Astrocyte (in vitro differentiated cells and primary cell): ENCODE results near the gene ENTREP1. TPM values are rescaled to one million over a fixed set of nuclear protein-coding genes. Genes with fewer than 3 reads are reported as not detected.

ENCODE experiments used
- DNase-seq: peaks from one replicate; pipeline ENCODE4 v3.0.0-alpha.2; 2010; ENCODE audit warnings: low read depth
- FAIRE-seq: peaks from 2 replicates; lab custom pipeline; 2011; peaks lifted over from hg19 to GRCh38; lab: Jason Lieb, UNC
- H2AFZ ChIP-seq: 2 replicates; pipeline ENCODE4 v1.6.0; 2012; ENCODE audit warnings: low read depth, low read length, inconsistent platforms
- H3K27ac ChIP-seq: 2 replicates; pipeline ENCODE4 v1.5.1; 2011; ENCODE audit warnings: low read depth, low read length, inconsistent platforms
- H3K27me3 ChIP-seq: 2 replicates; pipeline ENCODE4 v1.6.0; 2011; ENCODE audit warnings: low read length, inconsistent platforms; ENCODE audit not compliant: insufficient read depth
- H3K36me3 ChIP-seq: 2 replicates; pipeline ENCODE4 v1.5.1; 2011; ENCODE audit warnings: low read length, inconsistent platforms; ENCODE audit not compliant: insufficient read depth
- H3K4me1 ChIP-seq: 2 replicates; pipeline ENCODE4 v1.5.1; 2011; ENCODE audit warnings: low read length, inconsistent platforms; ENCODE audit not compliant: insufficient read depth
- H3K4me2 ChIP-seq: 2 replicates; pipeline ENCODE4 v1.6.0; 2012; ENCODE audit warnings: low read length, inconsistent platforms
- H3K4me3 ChIP-seq: 2 replicates; pipeline ENCODE4 v1.5.1; 2011; ENCODE audit warnings: low read depth, mild to moderate bottlenecking, low read length, inconsistent platforms; ENCODE audit not compliant: insufficient read depth
- H3K79me2 ChIP-seq: 2 replicates; pipeline ENCODE4 v1.6.0; 2012; ENCODE audit warnings: mild to moderate bottlenecking, low read length, inconsistent platforms; ENCODE audit not compliant: insufficient read depth
- H3K9ac ChIP-seq: 2 replicates; pipeline ENCODE4 v1.6.0; 2012; ENCODE audit warnings: mild to moderate bottlenecking, low read length, inconsistent platforms
- H3K9me3 ChIP-seq: 2 replicates; pipeline ENCODE4 v1.5.1; 2012; ENCODE audit warnings: low read depth, mild to moderate bottlenecking, low read length, inconsistent platforms; ENCODE audit not compliant: insufficient read depth
- H4K20me1 ChIP-seq: 2 replicates; pipeline ENCODE4 v1.6.0; 2012; ENCODE audit warnings: low read length, inconsistent platforms; ENCODE audit not compliant: insufficient read depth
- H3K27ac Mint-ChIP-seq: one replicate; pipeline ENCODE4 v1.8.0; 2021; ENCODE audit warnings: mild to moderate bottlenecking, mixed read lengths; ENCODE audit not compliant: unreplicated experiment
- H3K27me3 Mint-ChIP-seq: one replicate; pipeline ENCODE4 v1.8.0; 2021; ENCODE audit warnings: low read depth, mixed read lengths; ENCODE audit not compliant: unreplicated experiment
- H3K36me3 Mint-ChIP-seq: one replicate; pipeline ENCODE4 v1.8.0; 2021; ENCODE audit warnings: low read depth, mixed read lengths; ENCODE audit not compliant: unreplicated experiment
- H3K4me1 Mint-ChIP-seq: one replicate; pipeline ENCODE4 v1.8.0; 2021; ENCODE audit warnings: low read depth, mixed read lengths; ENCODE audit not compliant: unreplicated experiment
- H3K4me3 Mint-ChIP-seq: one replicate; pipeline ENCODE4 v1.8.0; 2021; ENCODE audit warnings: mild to moderate bottlenecking, moderate library complexity, mixed read lengths; ENCODE audit not compliant: unreplicated experiment
- H3K9me3 Mint-ChIP-seq: one replicate; pipeline ENCODE4 v1.8.0; 2021; ENCODE audit warnings: mild to moderate bottlenecking, mixed read lengths; ENCODE audit not compliant: unreplicated experiment
- EZH2 ChIP-seq: IDR thresholded peaks from 2 replicates; pipeline ENCODE4 v1.6.1; 2012; ENCODE audit warnings: mild to moderate bottlenecking, low read length, inconsistent platforms; ENCODE audit not compliant: insufficient read depth
- total RNA-seq: library from RNA; stranded (reverse); gene quantifications from 2 replicates; pipeline ENCODE4 v1.2.1, GENCODE V29; 2021
- TF ChIP-seq, protein P1 (sequence below): IDR thresholded peaks from 2 replicates; pipeline ENCODE4 v1.5.1; 2011; ENCODE audit warnings: low read depth, mild to moderate bottlenecking, inconsistent platforms, low read length, moderate library complexity; ENCODE audit not compliant: insufficient read depth

The ENTREP1 gene
- total RNA-seq, 1 donor from 2014 or later, result 3.4 TPM

DNA sequence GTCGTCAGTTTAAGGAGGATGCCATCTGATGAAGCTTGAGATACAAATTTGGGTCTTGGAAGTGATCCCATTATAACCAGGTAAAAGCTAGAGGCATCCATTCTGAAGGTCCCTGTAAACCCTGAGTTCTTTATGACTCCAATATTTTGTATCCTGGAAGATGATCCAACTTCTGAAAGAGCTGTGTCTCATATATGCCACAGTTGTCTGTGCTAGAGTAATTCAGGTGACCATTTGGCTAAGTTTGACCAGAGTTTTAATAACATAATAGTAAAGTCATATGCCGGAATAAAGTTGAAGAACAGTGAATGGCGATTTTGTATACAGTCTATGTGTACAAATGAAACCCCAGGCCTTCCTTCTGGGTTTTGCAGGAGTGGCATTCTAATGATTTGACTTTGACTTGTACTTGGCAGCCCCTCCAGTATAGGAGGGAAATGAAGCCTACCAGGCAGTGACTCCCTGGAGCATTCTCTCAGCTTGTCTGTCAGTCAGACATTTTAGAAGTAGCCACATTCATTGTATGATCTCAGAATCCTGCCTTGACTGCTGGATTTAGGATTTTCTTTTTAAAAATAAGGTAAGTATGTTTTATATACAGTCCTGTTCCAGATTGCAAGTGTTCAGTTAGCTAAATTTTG lies 39.6 kb downstream of the ENTREP1 start:
- Mint-ChIP-seq H3K27ac (no peak overlapping the region), H3K27me3 (no peaks in the 10 kb centered on the region)

DNA sequence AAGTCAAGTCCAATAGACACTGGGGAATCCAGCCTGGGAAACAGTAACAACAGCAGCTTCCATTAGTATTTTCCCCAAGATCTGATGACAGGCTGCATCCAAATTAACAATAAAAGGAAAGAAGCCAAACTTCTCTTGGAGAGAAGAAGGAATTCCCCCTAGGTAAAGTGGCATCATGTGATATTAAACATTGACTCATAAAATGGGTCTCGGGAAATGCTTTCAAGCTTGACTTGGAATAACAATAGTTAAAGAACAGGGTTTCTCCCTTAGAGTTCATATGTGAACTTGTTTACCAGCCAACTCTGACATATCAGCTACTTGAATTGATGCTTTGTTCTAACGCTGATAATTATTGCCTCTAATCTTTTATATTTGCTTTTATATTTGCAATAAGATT lies 45.4 kb downstream of the ENTREP1 start:
- Histone ChIP-seq H3K4me3 (no peak overlapping the region), H3K9me3 (no peaks in the 10 kb centered on the region), H3K27ac (no peak overlapping the region), H2AFZ (no peak overlapping the region), H3K79me2 (no peaks in the 10 kb centered on the region), H4K20me1 (no peaks in the 10 kb centered on the region), H3K9ac (no peak overlapping the region), H3K4me1 (peaks cover 14% of the 10 kb centered on the region), H3K36me3 (no peaks in the 10 kb centered on the region), H3K4me2 (peak overlapping the region; percentile 12), H3K27me3 (no peaks in the 10 kb centered on the region)
- FAIRE-seq (no peak), DNase-seq (peak; percentile 42)
- peaks cover 10% of the 10 kb centered on the region for H3K4me1 Mint-ChIP-seq
- no peak for TF ChIP-seq EZH2
- TF ChIP-seq, protein P1, sequence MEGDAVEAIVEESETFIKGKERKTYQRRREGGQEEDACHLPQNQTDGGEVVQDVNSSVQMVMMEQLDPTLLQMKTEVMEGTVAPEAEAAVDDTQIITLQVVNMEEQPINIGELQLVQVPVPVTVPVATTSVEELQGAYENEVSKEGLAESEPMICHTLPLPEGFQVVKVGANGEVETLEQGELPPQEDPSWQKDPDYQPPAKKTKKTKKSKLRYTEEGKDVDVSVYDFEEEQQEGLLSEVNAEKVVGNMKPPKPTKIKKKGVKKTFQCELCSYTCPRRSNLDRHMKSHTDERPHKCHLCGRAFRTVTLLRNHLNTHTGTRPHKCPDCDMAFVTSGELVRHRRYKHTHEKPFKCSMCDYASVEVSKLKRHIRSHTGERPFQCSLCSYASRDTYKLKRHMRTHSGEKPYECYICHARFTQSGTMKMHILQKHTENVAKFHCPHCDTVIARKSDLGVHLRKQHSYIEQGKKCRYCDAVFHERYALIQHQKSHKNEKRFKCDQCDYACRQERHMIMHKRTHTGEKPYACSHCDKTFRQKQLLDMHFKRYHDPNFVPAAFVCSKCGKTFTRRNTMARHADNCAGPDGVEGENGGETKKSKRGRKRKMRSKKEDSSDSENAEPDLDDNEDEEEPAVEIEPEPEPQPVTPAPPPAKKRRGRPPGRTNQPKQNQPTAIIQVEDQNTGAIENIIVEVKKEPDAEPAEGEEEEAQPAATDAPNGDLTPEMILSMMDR, result no peak
- peaks cover 2% of the 10 kb centered on the region for H3K9me3 Mint-ChIP-seq
- H3K36me3 Mint-ChIP-seq, result no peaks in the 10 kb centered on the region
- no peak overlapping the region for H3K27ac Mint-ChIP-seq
- H3K4me3 Mint-ChIP-seq, result no peak overlapping the region
- H3K27me3 Mint-ChIP-seq, result no peaks in the 10 kb centered on the region

More for the DNA sequence above, 39.6 kb downstream of the ENTREP1 start:
- DNase-seq, result no peak
- H3K9me3 Mint-ChIP-seq, result peaks cover 2% of the 10 kb centered on the region
- Histone ChIP-seq H4K20me1 (no peaks in the 10 kb centered on the region), H3K9me3 (no peaks in the 10 kb centered on the region), H3K4me1 (no peaks in the 10 kb centered on the region), H3K9ac (no peak overlapping the region), H2AFZ (no peak overlapping the region), H3K27ac (no peak overlapping the region), H3K4me3 (no peak overlapping the region), H3K4me2 (no peak overlapping the region), H3K36me3 (no peaks in the 10 kb centered on the region), H3K27me3 (no peaks in the 10 kb centered on the region), H3K79me2 (no peaks in the 10 kb centered on the region)
- peaks cover 8% of the 10 kb centered on the region for H3K4me1 Mint-ChIP-seq
- FAIRE-seq, result no peak
- H3K36me3 Mint-ChIP-seq, result no peaks in the 10 kb centered on the region
- H3K4me3 Mint-ChIP-seq, result no peak overlapping the region
- TF ChIP-seq, protein P1, result no peak
- no peak for TF ChIP-seq EZH2

DNA sequence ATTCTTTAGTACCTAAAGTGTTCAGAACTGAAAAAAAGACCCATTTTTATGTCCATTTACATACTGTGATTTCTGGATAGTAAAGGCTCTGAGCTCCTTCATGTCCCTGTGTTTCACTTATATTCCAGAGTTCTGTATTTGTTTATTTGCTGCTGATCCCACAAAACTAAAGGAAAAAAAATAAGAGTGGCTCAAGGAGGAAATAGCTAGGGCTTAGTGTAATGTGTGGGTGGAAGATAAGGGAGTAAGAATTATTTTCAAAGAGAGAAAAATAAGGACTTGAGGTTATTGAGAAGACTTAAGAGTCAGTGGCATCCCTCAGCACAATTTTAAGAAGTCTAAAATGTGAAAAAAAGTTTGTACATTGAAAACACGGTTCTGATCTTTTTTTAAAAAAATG lies 46.0 kb downstream of the ENTREP1 start:
- Histone ChIP-seq H3K9ac (no peak overlapping the region), H3K79me2 (no peaks in the 10 kb centered on the region), H3K36me3 (no peaks in the 10 kb centered on the region), H3K27ac (peak overlapping the region; percentile 13), H2AFZ (no peak overlapping the region), H4K20me1 (no peaks in the 10 kb centered on the region), H3K4me1 (peaks cover 14% of the 10 kb centered on the region), H3K9me3 (no peaks in the 10 kb centered on the region), H3K4me2 (peak overlapping the region; percentile 42), H3K27me3 (no peaks in the 10 kb centered on the region), H3K4me3 (no peak overlapping the region)
- H3K4me1 Mint-ChIP-seq, result peaks cover 10% of the 10 kb centered on the region
- TF ChIP-seq EZH2, result no peak
- TF ChIP-seq, protein P1, result no peak
- FAIRE-seq (peak; percentile 29), DNase-seq (peak; percentile 59)
- H3K4me3 Mint-ChIP-seq, result no peak overlapping the region
- H3K36me3 Mint-ChIP-seq, result no peaks in the 10 kb centered on the region
- peaks cover 2% of the 10 kb centered on the region for H3K9me3 Mint-ChIP-seq
- no peaks in the 10 kb centered on the region for H3K27me3 Mint-ChIP-seq
- H3K27ac Mint-ChIP-seq, result no peak overlapping the region
